Measurements from ENCODE around the gene PAK5. TPM values are rescaled to one million over a fixed set of nuclear protein-coding genes. Genes with fewer than 3 reads are reported as not detected.

The PAK5 gene
- polyA plus RNA-seq, 1 donor (not counting 4 experiments of a cell fraction or from before 2014, with no cell fraction given): not detected

DNA sequence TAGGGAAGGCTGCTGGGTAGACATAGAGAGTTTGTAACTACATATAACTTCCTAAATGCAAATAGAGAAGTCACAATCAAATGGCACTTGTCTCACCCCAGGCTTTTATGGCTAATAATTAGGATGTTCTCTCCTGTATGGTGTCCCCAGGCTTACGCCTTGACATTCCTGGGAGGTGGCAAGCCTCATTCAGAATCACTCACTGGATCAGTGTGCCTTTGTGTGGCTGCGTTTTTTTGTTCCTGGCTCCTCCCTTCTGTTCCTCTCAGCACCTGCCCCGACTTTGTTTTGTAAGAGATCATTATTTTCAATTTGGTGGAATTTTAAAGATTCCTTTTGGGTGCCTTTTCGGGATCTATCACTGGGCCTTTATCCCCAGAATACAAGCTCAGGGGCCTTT, 318.8 kb downstream of the PAK5 start:
- no peaks in the 10 kb centered on the region for H3K36me3 ChIP-seq (ENCODE audit: control insufficient read depth in 2 of 2, extremely low read depth in 1 of 2, insufficient read depth in 2 of 2, low read length in 2 of 2)
- FAIRE-seq: no peak
- TF ChIP-seq EZH2 (IDR thresholded peaks at IDR 0.05; ENCODE audit: low read length): no peak
- TF ChIP-seq, protein P1, sequence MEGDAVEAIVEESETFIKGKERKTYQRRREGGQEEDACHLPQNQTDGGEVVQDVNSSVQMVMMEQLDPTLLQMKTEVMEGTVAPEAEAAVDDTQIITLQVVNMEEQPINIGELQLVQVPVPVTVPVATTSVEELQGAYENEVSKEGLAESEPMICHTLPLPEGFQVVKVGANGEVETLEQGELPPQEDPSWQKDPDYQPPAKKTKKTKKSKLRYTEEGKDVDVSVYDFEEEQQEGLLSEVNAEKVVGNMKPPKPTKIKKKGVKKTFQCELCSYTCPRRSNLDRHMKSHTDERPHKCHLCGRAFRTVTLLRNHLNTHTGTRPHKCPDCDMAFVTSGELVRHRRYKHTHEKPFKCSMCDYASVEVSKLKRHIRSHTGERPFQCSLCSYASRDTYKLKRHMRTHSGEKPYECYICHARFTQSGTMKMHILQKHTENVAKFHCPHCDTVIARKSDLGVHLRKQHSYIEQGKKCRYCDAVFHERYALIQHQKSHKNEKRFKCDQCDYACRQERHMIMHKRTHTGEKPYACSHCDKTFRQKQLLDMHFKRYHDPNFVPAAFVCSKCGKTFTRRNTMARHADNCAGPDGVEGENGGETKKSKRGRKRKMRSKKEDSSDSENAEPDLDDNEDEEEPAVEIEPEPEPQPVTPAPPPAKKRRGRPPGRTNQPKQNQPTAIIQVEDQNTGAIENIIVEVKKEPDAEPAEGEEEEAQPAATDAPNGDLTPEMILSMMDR (optimal IDR thresholded peaks at IDR 0.05 in 1 of 3, IDR thresholded peaks at IDR 0.05 in 1 of 3, conservative IDR thresholded peaks at IDR 0.05 in 1 of 3; ENCODE audit: extremely low read depth in 1 of 3, insufficient read depth in 2 of 3, low read length in 3 of 3): no peak
- no peak overlapping the region for H2AFZ ChIP-seq (ENCODE audit: control insufficient read depth, low read length)
- no peak overlapping the region for H3K9ac ChIP-seq (ENCODE audit: control insufficient read depth, extremely low read depth, insufficient read depth, low read length)
- dilution Hi-C loops (cut with MboI; ENCODE audit: extremely low pct_ligation_motif_present, low sequenced_read_pairs): no loop called here
- H3K79me2 ChIP-seq (ENCODE audit: control insufficient read depth, insufficient read depth, low read length): no peaks in the 10 kb centered on the region
- no peaks in the 10 kb centered on the region for H3K9me3 ChIP-seq (ENCODE audit: control insufficient read depth, low read depth, low read length)
- no peak for DNase-seq (ENCODE audit: low read depth, low spot score)
- peaks cover 29% of the 10 kb centered on the region for H3K27me3 ChIP-seq (ENCODE audit: control insufficient read depth, extremely low read depth, insufficient read depth, low read length)
- H3K27ac ChIP-seq (ENCODE audit: control insufficient read depth, insufficient read depth, low read length): no peak overlapping the region
- H3K4me3 ChIP-seq (ENCODE audit: control insufficient read depth in 2 of 3, extremely low read depth in 1 of 3, insufficient read depth in 2 of 3, low read depth in 1 of 3, low read length in 3 of 3): no peak overlapping the region
- no peaks in the 10 kb centered on the region for H4K20me1 ChIP-seq (ENCODE audit: control insufficient read depth, extremely low read depth, insufficient read depth, low read length)
- H3K9me1 ChIP-seq (ENCODE audit: control insufficient read depth, extremely low read depth, insufficient read depth, low read length): no peaks in the 10 kb centered on the region
- no peaks in the 10 kb centered on the region for H3K4me1 ChIP-seq (ENCODE audit: control insufficient read depth, extremely low read depth, insufficient read depth, low read length)
- no peak overlapping the region for H3K4me2 ChIP-seq (ENCODE audit: control insufficient read depth, extremely low read depth, insufficient read depth, low read depth, low read length)

DNA sequence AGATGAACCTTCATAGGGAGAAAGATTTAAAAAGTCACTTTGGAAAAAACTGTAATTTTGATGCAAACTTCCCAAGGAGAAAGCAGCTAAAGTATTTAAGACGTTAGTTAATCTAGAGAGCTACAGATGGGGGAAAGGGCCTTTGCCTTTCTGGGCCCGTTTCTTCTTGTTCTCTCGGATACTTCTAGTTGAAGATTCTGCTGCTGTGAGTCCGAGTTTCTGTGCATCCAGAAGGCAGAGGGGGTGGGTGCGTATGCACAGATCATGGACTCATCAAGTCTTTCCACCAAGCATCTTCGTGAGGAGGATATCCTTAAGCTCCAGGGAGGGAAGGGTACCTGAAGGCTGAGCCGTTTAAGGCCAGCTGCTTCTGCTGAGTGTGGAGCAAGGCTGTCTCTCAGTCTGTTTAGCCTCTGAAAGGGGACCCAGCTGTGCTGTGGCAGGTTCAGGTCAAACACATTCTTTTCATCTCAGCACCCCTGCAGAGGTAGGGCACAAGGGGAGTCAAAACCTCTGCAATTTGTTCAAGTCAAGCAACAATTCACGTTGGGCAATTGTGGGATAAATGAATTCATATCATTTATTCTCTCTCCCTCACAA, 320.2 kb downstream of the PAK5 start:
- H3K4me1 ChIP-seq (ENCODE audit: control insufficient read depth, extremely low read depth, insufficient read depth, low read length): no peaks in the 10 kb centered on the region
- peaks cover 43% of the 10 kb centered on the region for H3K27me3 ChIP-seq (ENCODE audit: control insufficient read depth, extremely low read depth, insufficient read depth, low read length)
- FAIRE-seq: no peak
- no peak overlapping the region for H3K4me2 ChIP-seq (ENCODE audit: control insufficient read depth, extremely low read depth, insufficient read depth, low read depth, low read length)
- no peaks in the 10 kb centered on the region for H3K9me3 ChIP-seq (ENCODE audit: control insufficient read depth, low read depth, low read length)
- H3K4me3 ChIP-seq (ENCODE audit: control insufficient read depth in 2 of 3, extremely low read depth in 1 of 3, insufficient read depth in 2 of 3, low read depth in 1 of 3, low read length in 3 of 3): no peak overlapping the region
- no peak for DNase-seq (ENCODE audit: low read depth, low spot score)
- H3K9ac ChIP-seq (ENCODE audit: control insufficient read depth, extremely low read depth, insufficient read depth, low read length): no peak overlapping the region
- H2AFZ ChIP-seq (ENCODE audit: control insufficient read depth, low read length): no peak overlapping the region
- H3K27ac ChIP-seq (ENCODE audit: control insufficient read depth, insufficient read depth, low read length): no peak overlapping the region
- dilution Hi-C loops (cut with MboI; ENCODE audit: extremely low pct_ligation_motif_present, low sequenced_read_pairs): no loop called here
- no peaks in the 10 kb centered on the region for H3K9me1 ChIP-seq (ENCODE audit: control insufficient read depth, extremely low read depth, insufficient read depth, low read length)
- TF ChIP-seq, protein P1 (optimal IDR thresholded peaks at IDR 0.05 in 1 of 3, IDR thresholded peaks at IDR 0.05 in 1 of 3, conservative IDR thresholded peaks at IDR 0.05 in 1 of 3; ENCODE audit: extremely low read depth in 1 of 3, insufficient read depth in 2 of 3, low read length in 3 of 3): no peak
- TF ChIP-seq EZH2 (IDR thresholded peaks at IDR 0.05; ENCODE audit: low read length): no peak
- no peaks in the 10 kb centered on the region for H4K20me1 ChIP-seq (ENCODE audit: control insufficient read depth, extremely low read depth, insufficient read depth, low read length)
- no peaks in the 10 kb centered on the region for H3K79me2 ChIP-seq (ENCODE audit: control insufficient read depth, insufficient read depth, low read length)
- no peaks in the 10 kb centered on the region for H3K36me3 ChIP-seq (ENCODE audit: control insufficient read depth in 2 of 2, extremely low read depth in 1 of 2, insufficient read depth in 2 of 2, low read length in 2 of 2)
